ENCODE data around the gene BCO2.
"Not testable (repeated sequence)": the region's sequence is repeated elsewhere in the genome, so short reads cannot be mapped to it uniquely, and the experiment has no call there.

The BCO2 gene

GRCh38 chr11:112167145-112167544 lies 8.2 kb upstream of the BCO2 start, which contains the start of gene TEX12:
Gene TEX12 (plus strand): TSS chr11:112167372. CDS start chr11:112169269, 1,897 bp downstream.
- DNase-seq, result no peak

GRCh38 chr11:112172362-112172994 lies 2.8 kb upstream of the BCO2 start:
- DNase-seq, result no peak

- DNase-seq, result no peak
These were observed 2.2 kb upstream of the BCO2 start for GRCh38 chr11:112173152-112173551.

GRCh38 chr11:112175599-112175952 lies 264 bp downstream of the BCO2 start:
- DNase-seq, result no peak

GRCh38 chr11:112176077-112176476 lies 765 bp downstream of the BCO2 start:
- DNase-seq, result no peak

- no peak for DNase-seq
These were observed 2.3 kb downstream of the BCO2 start for GRCh38 chr11:112177589-112177988.

- no peak for DNase-seq
These were observed 3.1 kb downstream of the BCO2 start for GRCh38 chr11:112178428-112178827.

GRCh38 chr11:112178936-112179335 lies 3.6 kb downstream of the BCO2 start:
- no peak for DNase-seq

GRCh38 chr11:112179601-112180000 lies 4.3 kb downstream of the BCO2 start:
- no peak for DNase-seq

- no peak for DNase-seq
These were observed 7.6 kb downstream of the BCO2 start for GRCh38 chr11:112182867-112183266.

GRCh38 chr11:112185883-112186282 lies 10.6 kb downstream of the BCO2 start:
- no peak for DNase-seq

- no peak for DNase-seq
These were observed 11.0 kb downstream of the BCO2 start for GRCh38 chr11:112186304-112186703.

GRCh38 chr11:112195113-112195512 lies 19.8 kb downstream of the BCO2 start:
- DNase-seq, result not testable (repeated sequence)

GRCh38 chr11:112195951-112196351 lies 20.6 kb downstream of the BCO2 start:
- no peak for DNase-seq

GRCh38 chr11:112196519-112197087 lies 21.3 kb downstream of the BCO2 start:
- DNase-seq, result no peak

GRCh38 chr11:112199101-112199500 lies 23.8 kb downstream of the BCO2 start:
- not testable (repeated sequence) for DNase-seq

- no peak for DNase-seq
These were observed 24.9 kb downstream of the BCO2 start for GRCh38 chr11:112200252-112200651.

GRCh38 chr11:112206071-112206470 lies 30.8 kb downstream of the BCO2 start:
- no peak for DNase-seq

GRCh38 chr11:112210890-112211289 lies 35.6 kb downstream of the BCO2 start:
- no peak for DNase-seq

GRCh38 chr11:112211536-112211935 lies 36.2 kb downstream of the BCO2 start:
- DNase-seq, result peak in 1 of 2 donors; percentile 14

- DNase-seq, result no peak
These were observed 37.0 kb downstream of the BCO2 start for GRCh38 chr11:112212290-112212689.

GRCh38 chr11:112212710-112213109 lies 37.4 kb downstream of the BCO2 start:
- no peak for DNase-seq

GRCh38 chr11:112213753-112214152 lies 38.4 kb downstream of the BCO2 start:
- DNase-seq, result no peak

- DNase-seq, result no peak
These were observed 40.3 kb downstream of the BCO2 start for GRCh38 chr11:112215621-112216020.

GRCh38 chr11:112216561-112217105 lies 41.3 kb downstream of the BCO2 start:
- no peak for DNase-seq

All from activated CD4-positive, alpha-beta T cell treated with anti-CD3 and anti-CD28 coated beads for 4 hours (primary cell).